ENCODE measurements around the gene SREBF1.

Gene SREBF1

GRCh38 chr17:17786998-17787397 lies 49.8 kb downstream of the SREBF1 start:
- in situ Hi-C loops (cut with HindIII; ENCODE audit: low sequenced_read_pairs), result no loop called here
- DNase-seq (ENCODE audit: low read depth, low spot score), result no peak
- TF ChIP-seq CTCF (IDR thresholded peaks at IDR 0.05; ENCODE audit: low read depth, low read length), result no peak
- no peak overlapping the region for H3K4me3 ChIP-seq (ENCODE audit: low read depth, low read length)

GRCh38 chr17:17785407-17785806 lies 51.4 kb downstream of the SREBF1 start:
- no peak overlapping the region for H3K4me3 ChIP-seq (ENCODE audit: low read depth, low read length)
- DNase-seq (ENCODE audit: low read depth, low spot score), result no peak
- in situ Hi-C loops (cut with HindIII; ENCODE audit: low sequenced_read_pairs), result no loop called here
- TF ChIP-seq CTCF (IDR thresholded peaks at IDR 0.05; ENCODE audit: low read depth, low read length), result no peak

- no peak for DNase-seq (ENCODE audit: low read depth, low spot score)
- in situ Hi-C loops (cut with HindIII; ENCODE audit: low sequenced_read_pairs), result no loop called here
- no peak overlapping the region for H3K4me3 ChIP-seq (ENCODE audit: low read depth, low read length)
- TF ChIP-seq CTCF (IDR thresholded peaks at IDR 0.05; ENCODE audit: low read depth, low read length), result no peak
Observed at GRCh38 chr17:17784657-17785267, 52.0 kb downstream of the SREBF1 start.

- TF ChIP-seq CTCF (IDR thresholded peaks at IDR 0.05; ENCODE audit: low read depth, low read length), result no peak
- DNase-seq (ENCODE audit: low read depth, low spot score), result peak; percentile 65
- H3K4me3 ChIP-seq (ENCODE audit: low read depth, low read length), result peak overlapping the region; percentile 32
- in situ Hi-C loops (cut with HindIII; ENCODE audit: low sequenced_read_pairs), result no loop called here
Observed at GRCh38 chr17:17783825-17784656, 52.7 kb downstream of the SREBF1 start.

GRCh38 chr17:17783116-17783824 lies 53.5 kb downstream of the SREBF1 start:
- in situ Hi-C loops (cut with HindIII; ENCODE audit: low sequenced_read_pairs), result no loop called here
- no peak for TF ChIP-seq CTCF (IDR thresholded peaks at IDR 0.05; ENCODE audit: low read depth, low read length)
- H3K4me3 ChIP-seq (ENCODE audit: low read depth, low read length), result peak overlapping the region; percentile 32
- DNase-seq (ENCODE audit: low read depth, low spot score), result peak; percentile 16

- peak overlapping the region; percentile 30 for H3K4me3 ChIP-seq (ENCODE audit: low read depth, low read length)
- in situ Hi-C loops (cut with HindIII; ENCODE audit: low sequenced_read_pairs), result no loop called here
- peak; percentile 19 for DNase-seq (ENCODE audit: low read depth, low spot score)
- no peak for TF ChIP-seq CTCF (IDR thresholded peaks at IDR 0.05; ENCODE audit: low read depth, low read length)
Observed at GRCh38 chr17:17782523-17783115, 54.2 kb downstream of the SREBF1 start.
